Esophagus squamous epithelium (tissue), 4 donors: ENCODE results near the gene ZNF597.

Experiments used
- CTCF ChIP-seq, 6 experiments: fragments of 450-650 bp in 4 of 6; fragments of 200-600 bp in 2 of 6; sonication (generic) in 2 of 6; IDR thresholded peaks; one replicate each; pipeline ENCODE4 v1.5.1; 2016 to 2019; ENCODE audit warnings: antibody characterized with exemption in 6 of 6, mild to moderate bottlenecking in 4 of 6, moderate library complexity in 4 of 6
- POLR2A ChIP-seq, 4 donors: fragments of 450-650 bp; IDR thresholded peaks; one replicate each; pipeline ENCODE4 v1.6.1; 2017; ENCODE audit warnings: antibody characterized with exemption in 4 of 4, mild to moderate bottlenecking in 4 of 4, moderate library complexity in 3 of 4

GRCh38 chr16:3388325-3388724, 55.0 kb downstream of the ZNF597 start:
- no peak for TF ChIP-seq CTCF (IDR thresholded peaks at IDR 0.05)
- no peak for TF ChIP-seq POLR2A (IDR thresholded peaks at IDR 0.05)
